HUES64 (cell line): Measurements from ENCODE around the gene DSCAML1.

Experiments used
- H3K27ac ChIP-seq: 2 replicates; pipeline ENCODE4 v1.7.0; 2013; ENCODE audit warnings: low read depth, low read length, inconsistent platforms
- H3K27me3 ChIP-seq: 2 replicates; pipeline ENCODE4 v1.6.1; 2013; ENCODE audit warnings: mild to moderate bottlenecking, low read length; ENCODE audit not compliant: insufficient read depth
- H3K36me3 ChIP-seq: 2 replicates; pipeline ENCODE4 v1.6.1; 2013; ENCODE audit warnings: mild to moderate bottlenecking, low read length; ENCODE audit not compliant: insufficient read depth
- H3K4me1 ChIP-seq: 2 replicates; pipeline ENCODE4 v1.6.1; 2013; ENCODE audit warnings: mild to moderate bottlenecking, low read length, moderate library complexity; ENCODE audit not compliant: insufficient read depth
- H3K4me3 ChIP-seq: 2 replicates; pipeline ENCODE4 v1.5.1; 2013; ENCODE audit warnings: mild to moderate bottlenecking, low read length, moderate library complexity
- H3K9ac ChIP-seq: 2 replicates; pipeline ENCODE4 v1.6.1; 2013; ENCODE audit warnings: mild to moderate bottlenecking, low read depth, low read length
- H3K9me3 ChIP-seq: 2 replicates; pipeline ENCODE4 v1.6.1; 2013; ENCODE audit warnings: low read depth, low read length; ENCODE audit not compliant: insufficient read depth
- WGBS: fragments of 150-250, 120-280 bp; methylation state at CpG from one replicate; pipeline ENCODE4 v1.1.7; 2013; ENCODE audit warnings: missing lambda C conversion rate; 5-methylcytosine and 5-hydroxymethylcytosine counted together

The DSCAML1 gene

DNA sequence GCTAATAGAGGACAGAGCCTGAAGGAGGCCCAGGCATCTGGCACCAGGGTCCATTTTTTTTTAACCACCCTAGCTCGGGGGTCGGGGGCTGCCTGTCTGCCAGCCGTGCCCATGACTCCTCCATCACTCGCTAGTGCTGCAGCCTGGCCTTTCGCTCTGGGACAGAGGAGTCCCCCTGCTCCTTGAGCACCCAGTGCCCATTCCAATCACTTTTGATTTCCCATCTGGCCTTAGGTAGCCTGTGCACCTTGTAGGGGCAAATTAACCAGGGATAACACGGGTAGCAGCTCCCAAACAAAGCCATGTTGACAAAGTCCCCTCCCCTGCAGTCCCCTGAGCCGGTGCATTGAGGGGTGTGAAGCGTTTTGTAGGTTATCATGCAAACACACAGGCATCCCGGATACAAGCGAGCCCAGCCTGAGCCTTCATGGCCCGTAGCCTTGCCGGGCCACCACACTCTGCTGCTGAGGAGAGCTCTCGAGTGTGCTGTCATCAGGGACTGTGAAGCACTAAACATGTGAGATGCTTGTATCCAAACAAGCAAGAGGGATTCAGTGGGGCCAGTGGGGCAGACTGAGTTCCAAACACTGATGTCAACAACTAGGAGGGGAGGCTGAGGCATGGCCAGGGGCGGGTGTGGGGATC is 208.7 kb downstream of the DSCAML1 start:
- WGBS: 81% methylated on average over 14 of the region's 14 CpGs
- H3K36me3 ChIP-seq: no peaks in the 10 kb centered on the region

GRCh38 chr11:117587416-117587815 is 209.6 kb downstream of the DSCAML1 start:
- WGBS: 90% methylated on average over 6 of the region's 6 CpGs
- Histone ChIP-seq H3K9me3 (no peaks in the 10 kb centered on the region), H3K4me3 (no peak overlapping the region), H3K36me3 (no peaks in the 10 kb centered on the region), H3K4me1 (peaks cover 14% of the 10 kb centered on the region), H3K27ac (no peak overlapping the region), H3K27me3 (peaks cover 28% of the 10 kb centered on the region), H3K9ac (no peak overlapping the region)

More for the DNA sequence above, 208.7 kb downstream of the DSCAML1 start:
- no peak overlapping the region for H3K9ac ChIP-seq
- H3K27ac ChIP-seq: no peak overlapping the region
- H3K4me3 ChIP-seq: no peak overlapping the region
- peaks cover 10% of the 10 kb centered on the region for H3K4me1 ChIP-seq
- H3K27me3 ChIP-seq: peaks cover 24% of the 10 kb centered on the region
- H3K9me3 ChIP-seq: no peaks in the 10 kb centered on the region

DNA sequence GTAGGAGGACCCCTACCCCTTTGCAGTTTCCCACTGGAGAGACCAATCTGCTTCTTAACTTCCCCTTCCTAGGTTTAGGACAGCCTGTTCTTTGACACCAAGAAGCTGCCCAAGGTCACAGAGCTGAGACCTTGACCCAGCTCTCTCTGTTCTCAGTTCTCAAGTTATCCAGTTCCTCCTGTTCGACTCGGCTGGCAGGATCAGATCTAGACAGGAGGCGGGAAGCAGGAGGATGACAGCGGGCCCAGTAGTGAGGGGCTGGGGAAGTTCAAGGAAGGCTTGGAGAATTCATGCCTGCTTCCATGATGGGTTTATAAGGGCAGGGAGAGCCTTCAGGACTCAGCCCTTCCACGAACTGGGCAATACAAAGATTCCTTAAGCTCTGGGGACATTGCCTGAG is 210.6 kb downstream of the DSCAML1 start:
- Histone ChIP-seq H3K9ac (no peak overlapping the region), H3K9me3 (no peaks in the 10 kb centered on the region), H3K4me1 (peaks cover 14% of the 10 kb centered on the region), H3K27me3 (peaks cover 34% of the 10 kb centered on the region), H3K27ac (no peak overlapping the region), H3K36me3 (no peaks in the 10 kb centered on the region), H3K4me3 (no peak overlapping the region)
- 91% methylated on average over 5 of the region's 5 CpGs for WGBS

- Histone ChIP-seq H3K9ac (no peak overlapping the region), H3K27ac (no peak overlapping the region), H3K4me1 (peaks cover 20% of the 10 kb centered on the region), H3K4me3 (no peak overlapping the region), H3K27me3 (peaks cover 34% of the 10 kb centered on the region), H3K9me3 (no peaks in the 10 kb centered on the region), H3K36me3 (no peaks in the 10 kb centered on the region)
- 72% methylated on average over 8 of the region's 8 CpGs for WGBS
Observed at GRCh38 chr11:117585631-117586030, 211.4 kb downstream of the DSCAML1 start.

DNA sequence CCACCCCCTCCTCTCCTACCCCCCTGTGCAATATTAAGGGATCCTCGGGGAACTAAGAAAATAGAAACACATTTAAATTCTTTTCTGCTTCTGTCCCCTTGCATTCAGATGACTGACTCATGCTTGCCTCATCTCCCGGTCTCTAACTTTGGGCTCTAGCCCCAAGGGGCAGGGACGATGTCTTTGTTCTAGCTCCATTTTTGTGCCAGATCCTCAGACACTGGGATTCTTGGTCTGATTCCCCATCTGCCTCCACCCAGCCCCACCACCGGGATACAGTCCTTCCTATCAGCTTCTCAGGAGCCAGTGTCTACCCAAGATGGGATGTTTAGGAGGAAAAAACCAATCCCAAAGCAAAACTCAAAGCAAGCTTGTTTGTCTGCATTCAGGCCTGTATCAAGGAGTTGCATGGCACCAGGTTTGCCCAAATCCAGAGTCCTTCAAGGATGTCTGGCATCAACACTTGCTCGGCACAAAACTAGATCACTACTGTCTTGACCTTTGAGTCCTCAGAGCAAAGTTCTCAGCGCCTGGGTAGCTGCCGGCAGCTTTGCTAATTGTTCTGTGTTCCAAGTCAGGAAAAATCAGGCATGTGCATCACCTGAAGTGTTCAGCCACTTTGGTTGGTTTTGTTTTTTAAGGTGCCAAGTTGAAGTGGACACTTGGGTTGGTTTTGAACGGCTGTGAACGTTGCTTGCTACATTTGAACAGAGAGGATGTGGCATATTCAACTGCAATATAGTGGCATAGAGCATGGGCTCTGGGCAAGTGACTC is 212.8 kb downstream of the DSCAML1 start:
- Histone ChIP-seq H3K4me3 (no peak overlapping the region), H3K9me3 (no peaks in the 10 kb centered on the region), H3K36me3 (no peaks in the 10 kb centered on the region), H3K4me1 (peaks cover 27% of the 10 kb centered on the region), H3K27me3 (peaks cover 34% of the 10 kb centered on the region), H3K27ac (no peak overlapping the region), H3K9ac (no peak overlapping the region)
- 59% methylated on average over 9 of the region's 9 CpGs for WGBS

DNA sequence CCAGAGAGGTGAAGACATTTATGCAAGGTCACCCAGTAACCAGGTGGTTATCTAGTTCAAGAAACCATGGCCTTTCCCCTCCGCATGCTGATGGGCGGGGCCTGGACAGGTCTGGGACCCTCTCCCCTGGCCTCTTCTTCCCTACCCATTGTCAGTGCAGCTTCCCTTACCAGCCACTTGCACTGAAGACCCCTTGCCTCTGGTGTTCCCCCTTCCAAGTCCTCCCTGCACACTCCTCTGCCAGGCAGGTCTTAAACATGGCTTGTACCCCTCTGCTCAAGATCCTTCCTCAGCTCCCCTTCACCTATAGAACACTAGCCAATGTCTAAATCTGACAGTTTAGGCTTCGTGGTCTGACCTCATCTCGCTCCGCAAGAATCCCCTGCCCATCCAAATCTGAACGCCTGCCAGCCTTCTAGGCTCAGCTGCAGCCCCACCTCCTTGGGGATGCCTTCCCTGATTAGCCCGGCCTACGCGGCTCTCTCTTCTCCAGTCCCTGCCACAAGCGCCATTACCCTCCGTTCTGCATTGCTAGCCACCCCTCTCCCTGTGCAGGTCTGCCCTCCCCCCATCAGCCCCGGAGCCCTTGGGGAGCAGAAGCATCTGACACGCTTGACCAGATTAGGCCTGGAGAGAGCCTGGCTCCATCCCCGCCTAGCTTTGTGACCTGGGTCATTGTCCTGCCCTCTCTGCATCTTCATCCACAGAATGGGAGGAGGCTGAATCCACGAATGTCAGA is 213.8 kb downstream of the DSCAML1 start:
- Histone ChIP-seq H3K9me3 (no peaks in the 10 kb centered on the region), H3K27ac (no peak overlapping the region), H3K27me3 (peaks cover 34% of the 10 kb centered on the region), H3K9ac (no peak overlapping the region), H3K36me3 (no peaks in the 10 kb centered on the region), H3K4me3 (no peak overlapping the region), H3K4me1 (peaks cover 27% of the 10 kb centered on the region)
- WGBS: 25% methylated on average over 15 of the region's 15 CpGs

DNA sequence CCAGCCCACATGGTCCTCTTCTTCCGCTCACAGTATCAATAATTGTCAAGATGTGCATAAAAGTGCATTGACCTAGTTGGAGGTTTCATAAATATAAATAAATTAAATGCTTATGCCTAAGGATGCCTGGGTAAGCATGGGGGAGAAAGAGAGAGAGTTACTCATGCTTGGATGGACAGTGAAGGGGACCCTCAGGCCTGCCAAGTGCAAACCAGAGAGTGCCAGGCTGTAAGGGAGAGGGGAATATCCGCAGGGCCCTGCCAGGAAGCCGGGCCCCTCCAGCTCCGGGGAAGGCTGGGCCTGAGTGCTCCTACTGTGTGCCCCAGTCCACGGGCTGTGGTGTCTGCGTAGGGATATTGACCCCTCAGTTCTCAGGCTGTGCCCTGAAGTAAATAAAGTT is 214.6 kb downstream of the DSCAML1 start:
- Histone ChIP-seq H3K4me1 (peaks cover 27% of the 10 kb centered on the region), H3K9me3 (no peaks in the 10 kb centered on the region), H3K27ac (no peak overlapping the region), H3K4me3 (no peak overlapping the region), H3K27me3 (peaks cover 30% of the 10 kb centered on the region), H3K36me3 (no peaks in the 10 kb centered on the region), H3K9ac (no peak overlapping the region)
- WGBS: 89% methylated on average over 6 of the region's 6 CpGs

DNA sequence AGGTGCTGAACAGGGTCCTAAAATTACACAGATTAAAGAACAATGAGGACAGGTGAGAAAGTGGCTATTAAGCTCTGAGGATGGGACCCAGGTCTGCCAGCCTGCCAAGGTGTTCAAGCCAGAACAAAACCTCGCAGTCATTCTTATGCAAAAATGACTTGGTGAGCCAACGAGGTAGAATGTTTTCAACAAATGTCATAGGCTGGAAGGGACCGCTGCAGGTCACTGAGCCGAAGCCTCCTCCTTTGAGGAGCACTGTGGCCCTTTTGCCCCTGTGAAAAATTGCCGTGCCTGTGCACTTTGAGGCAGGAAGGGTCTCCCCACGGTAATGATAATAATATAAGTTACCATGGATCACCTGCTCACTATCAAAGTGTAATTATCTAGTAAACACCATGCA is 216.2 kb downstream of the DSCAML1 start:
- Histone ChIP-seq H3K4me3 (no peak overlapping the region), H3K9me3 (no peaks in the 10 kb centered on the region), H3K9ac (no peak overlapping the region), H3K27me3 (peaks cover 26% of the 10 kb centered on the region), H3K36me3 (no peaks in the 10 kb centered on the region), H3K4me1 (peaks cover 27% of the 10 kb centered on the region), H3K27ac (no peak overlapping the region)
- 57% methylated on average over 6 of the region's 6 CpGs for WGBS

DNA sequence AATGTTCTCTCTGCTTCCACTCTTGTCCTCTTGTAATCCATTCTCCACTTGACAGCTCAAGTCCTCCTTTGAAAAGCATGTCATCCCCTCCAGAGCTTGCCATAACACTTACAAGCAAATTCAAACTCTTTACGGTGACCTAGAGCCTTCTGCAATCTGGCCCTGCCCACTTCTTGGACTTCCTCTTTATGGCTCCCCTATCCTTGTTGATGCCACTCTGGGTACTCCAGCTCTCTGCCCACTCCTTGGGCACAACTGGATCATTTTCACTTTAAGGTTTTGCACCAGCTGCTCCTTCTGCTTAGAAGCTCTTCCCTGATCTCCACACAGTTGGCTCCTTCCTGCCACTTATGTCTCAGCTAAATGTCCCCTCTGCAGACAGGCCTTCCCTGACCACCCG is 217.9 kb downstream of the DSCAML1 start:
- H3K27ac ChIP-seq: no peak overlapping the region
- no peak overlapping the region for H3K4me3 ChIP-seq
- no peaks in the 10 kb centered on the region for H3K9me3 ChIP-seq
- WGBS: 88% methylated on average over 2 of the region's 2 CpGs
- no peaks in the 10 kb centered on the region for H3K36me3 ChIP-seq
- H3K4me1 ChIP-seq: peaks cover 24% of the 10 kb centered on the region
- no peak overlapping the region for H3K9ac ChIP-seq
- H3K27me3 ChIP-seq: peaks cover 12% of the 10 kb centered on the region

DNA sequence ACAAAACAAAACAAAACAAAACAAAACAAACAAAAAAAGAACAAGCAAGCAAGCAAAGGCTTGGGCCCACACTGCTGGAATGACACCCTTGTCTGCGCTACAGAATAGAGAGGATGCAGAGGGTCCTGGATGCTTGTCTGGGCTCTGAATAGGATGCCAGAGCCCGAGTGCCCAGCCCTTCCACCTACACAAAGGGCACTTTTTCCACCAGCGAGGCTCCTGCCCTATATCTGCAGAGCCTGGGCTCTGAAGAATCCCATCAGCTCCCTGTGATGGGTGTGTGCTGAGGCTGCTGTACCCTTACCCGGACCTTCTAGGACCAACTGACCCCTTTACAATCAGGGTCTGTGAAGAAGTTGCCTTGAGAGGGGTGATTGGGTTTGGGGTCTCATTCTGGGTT is 221.2 kb downstream of the DSCAML1 start:
- Histone ChIP-seq H3K36me3 (no peaks in the 10 kb centered on the region), H3K9ac (no peak overlapping the region), H3K4me1 (peaks cover 10% of the 10 kb centered on the region; the same call in 1 of the 2 replicates), H3K27me3 (no peaks in the 10 kb centered on the region), H3K9me3 (no peaks in the 10 kb centered on the region), H3K4me3 (no peak overlapping the region), H3K27ac (no peak overlapping the region)
- WGBS: 89% methylated on average over 4 of the region's 4 CpGs

- 95% methylated on average over 3 of the region's 3 CpGs for WGBS
- no peaks in the 10 kb centered on the region for H3K9me3 ChIP-seq
- no peak overlapping the region for H3K27ac ChIP-seq
- no peaks in the 10 kb centered on the region for H3K4me1 ChIP-seq
- H3K4me3 ChIP-seq: no peak overlapping the region
- no peaks in the 10 kb centered on the region for H3K27me3 ChIP-seq
- H3K36me3 ChIP-seq: no peaks in the 10 kb centered on the region
- H3K9ac ChIP-seq: no peak overlapping the region
Observed at GRCh38 chr11:117574551-117574950, 222.5 kb downstream of the DSCAML1 start.
